Measurements from ENCODE around the gene WASL. TPM values are rescaled to one million over a fixed set of nuclear protein-coding genes. Genes with fewer than 3 reads are reported as not detected.

The WASL gene
- total RNA-seq, 1 donor from 2014 or later: 30.4 TPM

- Mint-ChIP-seq H3K27ac (ENCODE audit: unreplicated experiment) (no peak overlapping the region), H3K4me3 (no peak overlapping the region), H3K27me3 (ENCODE audit: low read depth) (no peaks in the 10 kb centered on the region), H3K4me1 (peaks cover 24% of the 10 kb centered on the region), H3K9me3 (no peaks in the 10 kb centered on the region), H3K36me3 (ENCODE audit: low read depth) (peaks cover 2% of the 10 kb centered on the region)
- TF ChIP-seq CTCF (conservative IDR thresholded peaks at IDR 0.05): no peak
- no peak for DNase-seq (ENCODE audit: low read depth, low spot score)
Observed at GRCh38 chr7:123773481-123773880, 24.7 kb upstream of the WASL start.

GRCh38 chr7:123772652-123773051 is 23.8 kb upstream of the WASL start:
- peaks cover 24% of the 10 kb centered on the region for H3K4me1 Mint-ChIP-seq
- peak overlapping the region; percentile 6 for H3K4me3 Mint-ChIP-seq
- no peak for TF ChIP-seq CTCF (conservative IDR thresholded peaks at IDR 0.05)
- peaks cover 2% of the 10 kb centered on the region for H3K36me3 Mint-ChIP-seq (ENCODE audit: low read depth)
- peak overlapping the region; percentile 72 for H3K27ac Mint-ChIP-seq (ENCODE audit: unreplicated experiment)
- H3K27me3 Mint-ChIP-seq (ENCODE audit: low read depth): no peaks in the 10 kb centered on the region
- no peaks in the 10 kb centered on the region for H3K9me3 Mint-ChIP-seq
- no peak for DNase-seq (ENCODE audit: low read depth, low spot score)

- DNase-seq (ENCODE audit: low read depth, low spot score): no peak
- H3K4me1 Mint-ChIP-seq: peaks cover 24% of the 10 kb centered on the region
- no peaks in the 10 kb centered on the region for H3K27me3 Mint-ChIP-seq (ENCODE audit: low read depth)
- peaks cover 2% of the 10 kb centered on the region for H3K36me3 Mint-ChIP-seq (ENCODE audit: low read depth)
- TF ChIP-seq CTCF (conservative IDR thresholded peaks at IDR 0.05): no peak
- H3K27ac Mint-ChIP-seq (ENCODE audit: unreplicated experiment): no peak overlapping the region
- H3K9me3 Mint-ChIP-seq: no peaks in the 10 kb centered on the region
- H3K4me3 Mint-ChIP-seq: no peak overlapping the region
Observed at GRCh38 chr7:123771846-123772245, 23.0 kb upstream of the WASL start.

- peaks cover 24% of the 10 kb centered on the region for H3K4me1 Mint-ChIP-seq
Observed at GRCh38 chr7:123771256-123771655, 22.5 kb upstream of the WASL start.

GRCh38 chr7:123770378-123770777 is 21.6 kb upstream of the WASL start:
- H3K4me1 Mint-ChIP-seq: peaks cover 24% of the 10 kb centered on the region
- no peak overlapping the region for H3K4me3 Mint-ChIP-seq
- no peak for DNase-seq (ENCODE audit: low read depth, low spot score)
- H3K9me3 Mint-ChIP-seq: no peaks in the 10 kb centered on the region
- no peaks in the 10 kb centered on the region for H3K27me3 Mint-ChIP-seq (ENCODE audit: low read depth)
- no peak overlapping the region for H3K27ac Mint-ChIP-seq (ENCODE audit: unreplicated experiment)
- peaks cover 2% of the 10 kb centered on the region for H3K36me3 Mint-ChIP-seq (ENCODE audit: low read depth)
- TF ChIP-seq CTCF (conservative IDR thresholded peaks at IDR 0.05): no peak

More at GRCh38 chr7:123771256-123771655, 22.5 kb upstream of the WASL start:
- H3K9me3 Mint-ChIP-seq: no peaks in the 10 kb centered on the region
- H3K27ac Mint-ChIP-seq (ENCODE audit: unreplicated experiment): no peak overlapping the region
- no peaks in the 10 kb centered on the region for H3K27me3 Mint-ChIP-seq (ENCODE audit: low read depth)
- no peak for TF ChIP-seq CTCF (conservative IDR thresholded peaks at IDR 0.05)
- DNase-seq (ENCODE audit: low read depth, low spot score): no peak
- peaks cover 2% of the 10 kb centered on the region for H3K36me3 Mint-ChIP-seq (ENCODE audit: low read depth)
- no peak overlapping the region for H3K4me3 Mint-ChIP-seq

GRCh38 chr7:123769371-123769770 is 20.6 kb upstream of the WASL start:
- no peak for TF ChIP-seq CTCF (conservative IDR thresholded peaks at IDR 0.05)

More at GRCh38 chr7:123769371-123769770, 20.6 kb upstream of the WASL start:
- H3K4me1 Mint-ChIP-seq: peaks cover 24% of the 10 kb centered on the region
- H3K36me3 Mint-ChIP-seq (ENCODE audit: low read depth): peaks cover 2% of the 10 kb centered on the region
- H3K9me3 Mint-ChIP-seq: no peaks in the 10 kb centered on the region
- H3K27ac Mint-ChIP-seq (ENCODE audit: unreplicated experiment): no peak overlapping the region
- no peaks in the 10 kb centered on the region for H3K27me3 Mint-ChIP-seq (ENCODE audit: low read depth)
- no peak for DNase-seq (ENCODE audit: low read depth, low spot score)
- H3K4me3 Mint-ChIP-seq: no peak overlapping the region
